Hepatocyte (in vitro differentiated cells): ENCODE data around the gene GPC4. TPM values are rescaled to one million over a fixed set of nuclear protein-coding genes. Genes with fewer than 3 reads are reported as not detected.

Source experiments
- DNase-seq: peaks from one replicate; pipeline ENCODE4 v3.0.0-alpha.2; 2016; ENCODE audit warnings: low spot score
- H2AFZ ChIP-seq: fragments of 200-600 bp; sonication (generic); 2 replicates; pipeline ENCODE4 v1.6.0; 2016; ENCODE audit warnings: antibody characterized with exemption, mild to moderate bottlenecking
- H3K27ac ChIP-seq: fragments of 200-600 bp; sonication (generic); 2 replicates; pipeline ENCODE4 v1.5.1; 2016; ENCODE audit warnings: mild to moderate bottlenecking
- H3K27me3 ChIP-seq: fragments of 200-600 bp; sonication (generic); 2 replicates; pipeline ENCODE4 v1.6.1; 2016
- H3K36me3 ChIP-seq: fragments of 200-600 bp; sonication (generic); replicated peaks from 2 replicates; pipeline ENCODE4 v1.5.1; 2016; ENCODE audit warnings: low read depth; ENCODE audit not compliant: insufficient read depth
- H3K4me1 ChIP-seq: fragments of 200-600 bp; sonication (generic); 2 replicates; pipeline ENCODE4 v1.5.1; 2016; ENCODE audit warnings: mild to moderate bottlenecking, moderate library complexity; ENCODE audit not compliant: insufficient read depth
- H3K4me2 ChIP-seq: fragments of 200-600 bp; sonication (generic); 2 replicates; pipeline ENCODE4 v1.6.0; 2016
- H3K4me3 ChIP-seq: fragments of 200-600 bp; sonication (generic); 2 replicates; pipeline ENCODE4 v1.5.1; 2016; ENCODE audit warnings: mild to moderate bottlenecking
- H3K79me2 ChIP-seq: fragments of 200-600 bp; sonication (generic); 2 replicates; pipeline ENCODE4 v1.6.0; 2017; ENCODE audit warnings: mild to moderate bottlenecking
- H3K9me2 ChIP-seq: fragments of 200-600 bp; sonication (generic); replicated peaks from 2 replicates; pipeline ENCODE4 v1.6.0; 2017; ENCODE audit warnings: mild to moderate bottlenecking; ENCODE audit not compliant: insufficient read depth
- H3K9me3 ChIP-seq: fragments of 200-600 bp; sonication (generic); 2 replicates; pipeline ENCODE4 v1.5.1; 2016; ENCODE audit warnings: low read depth, mild to moderate bottlenecking
- H4K20me1 ChIP-seq: fragments of 200-600 bp; sonication (generic); 2 replicates; pipeline ENCODE4 v1.6.0; 2016; ENCODE audit warnings: mild to moderate bottlenecking; ENCODE audit not compliant: insufficient read depth, poor library complexity, severe bottlenecking
- CTCF ChIP-seq: fragments of 200-600 bp; sonication (generic); IDR thresholded peaks from 2 replicates; pipeline ENCODE4 v1.5.1; 2016; ENCODE audit warnings: antibody characterized with exemption, mild to moderate bottlenecking; ENCODE audit not compliant: poor library complexity
- EZH2 ChIP-seq: fragments of 200-600 bp; sonication (generic); IDR thresholded peaks from 2 replicates; pipeline ENCODE4 v1.6.1; 2016; ENCODE audit warnings: antibody characterized with exemption, mild to moderate bottlenecking, borderline replicate concordance
- EZH2phosphoT487 ChIP-seq: fragments of 200-600 bp; sonication (generic); IDR thresholded peaks from one replicate; pipeline ENCODE4 v1.6.1; 2018; ENCODE audit warnings: antibody characterized with exemption, mild to moderate bottlenecking, low read depth, moderate library complexity; ENCODE audit not compliant: unreplicated experiment, severe bottlenecking
- WGBS: methylation state at CpG from one replicate; pipeline ENCODE4 v1.1.6; 2016; ENCODE audit warnings: low lambda C conversion rate; ENCODE audit errors: missing lambda C conversion rate; 5-methylcytosine and 5-hydroxymethylcytosine counted together
- polyA plus RNA-seq: library from polyadenylated mRNA; unstranded; fragments of >200 nt; fragmentation: Nextera tagmentation; extraction: Ambion mirVana; gene quantifications from 2 replicates; pipeline ENCODE4 v1.2.1, GENCODE V29; 2016
- total RNA-seq: library from RNA; depleted of rRNA; stranded (reverse); fragments of >200 nt; gene quantifications from 2 replicates; pipeline ENCODE4 v1.2.3, GENCODE V29; 2014

GPC4 gene
- total and polyA plus RNA-seq, 2 experiments from 2014 or later: 11.8 to 16.0 TPM

GRCh38 chrX:133307094-133307493 lies 108.2 kb downstream of the GPC4 start:
- Histone ChIP-seq H3K4me3 (no peak overlapping the region), H3K36me3 (no peaks in the 10 kb centered on the region), H3K4me1 (no peaks in the 10 kb centered on the region), H3K27ac (no peak overlapping the region), H3K9me3 (no peaks in the 10 kb centered on the region), H4K20me1 (no peaks in the 10 kb centered on the region), H3K27me3 (no peaks in the 10 kb centered on the region), H3K9me2 (no peaks in the 10 kb centered on the region), H3K79me2 (no peaks in the 10 kb centered on the region), H3K4me2 (no peak overlapping the region), H2AFZ (no peak overlapping the region)
- DNase-seq: no peak
- WGBS: 68% methylated on average over 3 of the region's 3 CpGs
- no peak for TF ChIP-seq EZH2
- no peak for TF ChIP-seq EZH2phosphoT487
- no peak for TF ChIP-seq CTCF

- no peak for DNase-seq
These were observed 109.0 kb downstream of the GPC4 start for GRCh38 chrX:133306316-133306715.

GRCh38 chrX:133305348-133305747 lies 109.9 kb downstream of the GPC4 start:
- Histone ChIP-seq H4K20me1 (no peaks in the 10 kb centered on the region), H3K9me3 (no peaks in the 10 kb centered on the region), H3K4me1 (no peaks in the 10 kb centered on the region), H3K27me3 (no peaks in the 10 kb centered on the region), H2AFZ (no peak overlapping the region), H3K9me2 (no peaks in the 10 kb centered on the region), H3K4me2 (no peak overlapping the region), H3K4me3 (no peak overlapping the region), H3K27ac (no peak overlapping the region), H3K79me2 (no peaks in the 10 kb centered on the region), H3K36me3 (no peaks in the 10 kb centered on the region)
- DNase-seq: no peak
- TF ChIP-seq CTCF (no peak), EZH2 (no peak), EZH2phosphoT487 (no peak)

More at GRCh38 chrX:133306316-133306715, 109.0 kb downstream of the GPC4 start:
- Histone ChIP-seq H3K36me3 (no peaks in the 10 kb centered on the region), H3K27ac (no peak overlapping the region), H3K9me3 (no peaks in the 10 kb centered on the region), H3K9me2 (no peaks in the 10 kb centered on the region), H3K4me3 (no peak overlapping the region), H3K4me1 (no peaks in the 10 kb centered on the region), H2AFZ (no peak overlapping the region), H4K20me1 (no peaks in the 10 kb centered on the region), H3K79me2 (no peaks in the 10 kb centered on the region), H3K27me3 (no peaks in the 10 kb centered on the region), H3K4me2 (no peak overlapping the region)
- 54% methylated on average over 3 of the region's 3 CpGs for WGBS
- TF ChIP-seq CTCF (no peak), EZH2phosphoT487 (no peak), EZH2 (no peak)
